B cell (primary cell): ENCODE data around the gene LGI1. TPM values are rescaled to one million over a fixed set of nuclear protein-coding genes. Genes with fewer than 3 reads are reported as not detected.

Experiments used
- ATAC-seq: fragments of 200-7000 bp; cut with Tn5 transposase; one replicate; pipeline ENCODE4 v1.10.0; 2021; ENCODE audit warnings: low read depth, mild to moderate bottlenecking, moderate number of reproducible peaks, moderate library complexity
- CTCF ChIA-PET: fragments of 350-600 bp; sonication (Branson Sonifier 250); formaldehyde crosslinking; loops from one replicate; lab custom pipeline; 2021; ENCODE audit warnings: antibody characterized with exemption, inconsistent platforms; lab: Charles Lee
- POLR2A ChIA-PET: fragments of 350-600 bp; sonication (Branson Sonifier 250); formaldehyde crosslinking; loops from one replicate; lab custom pipeline; 2021; ENCODE audit warnings: antibody characterized with exemption; lab: Charles Lee
- DNase-seq: peaks from one replicate; pipeline ENCODE4 v3.0.0; 2013
- H2AFZ ChIP-seq: 2 replicates; pipeline ENCODE4 v1.6.1; 2012; ENCODE audit warnings: mild to moderate bottlenecking, low read depth, low read length; ENCODE audit not compliant: insufficient read depth, poor library complexity, severe bottlenecking
- H3K27ac ChIP-seq, 2 donors: 1 replicate in 1 of 2; 2 replicates in 1 of 2; pipeline ENCODE4 v1.5.1; 2012 to 2013; ENCODE audit warnings: low read length in 2 of 2, mild to moderate bottlenecking in 2 of 2, moderate library complexity in 1 of 2
- H3K27me3 ChIP-seq, 4 experiments: fragments of 200-600 bp in 1 of 4; sonication (generic) in 1 of 4; replicated peaks in 1 of 4; 1 replicate in 2 of 4; 2 replicates in 2 of 4; pipeline versions ENCODE4 v1.6.1 to v1.7.0; 2013 to 2016; ENCODE audit warnings: low read length in 3 of 4, mild to moderate bottlenecking in 2 of 4, mixed read lengths in 1 of 4, moderate library complexity in 1 of 4; ENCODE audit not compliant: insufficient read depth in 4 of 4, control insufficient read depth in 3 of 4; ENCODE audit errors: control extremely low read depth in 1 of 4
- H3K36me3 ChIP-seq, 2 experiments: replicated peaks in 1 of 2; 1 replicate in 1 of 2; 2 replicates in 1 of 2; pipeline versions ENCODE4 v1.6.1 to v1.7.1; 2013; ENCODE audit warnings: low read length in 1 of 2; ENCODE audit not compliant: insufficient read depth in 2 of 2, control insufficient read depth in 1 of 2; ENCODE audit errors: control extremely low read depth in 1 of 2, extremely low read depth in 1 of 2
- H3K4me1 ChIP-seq, 2 donors: fragments of 200-600 bp in 1 of 2; sonication (generic) in 1 of 2; 1 replicate in 1 of 2; 2 replicates in 1 of 2; pipeline versions ENCODE4 v1.5.1 to v1.6.1; 2013 to 2017; ENCODE audit warnings: low read length in 2 of 2; ENCODE audit not compliant: control insufficient read depth in 2 of 2, insufficient read depth in 2 of 2
- H3K4me2 ChIP-seq: replicated peaks from 2 replicates; pipeline ENCODE3; 2012; ENCODE audit warnings: mild to moderate bottlenecking, low read depth, low read length; ENCODE audit not compliant: poor library complexity, severe bottlenecking
- H3K4me3 ChIP-seq, 5 experiments: fragments of 200-600 bp in 1 of 5; sonication (generic) in 1 of 5; 1 replicate in 3 of 5; 2 replicates in 2 of 5; pipeline versions ENCODE4 v1.5.1 to v1.7.0; 2011 to 2016; ENCODE audit warnings: low read length in 4 of 5, mild to moderate bottlenecking in 4 of 5, low read depth in 2 of 5, control low read depth in 1 of 5, moderate library complexity in 1 of 5; ENCODE audit not compliant: insufficient read depth in 1 of 5; ENCODE audit errors: control extremely low read depth in 1 of 5, extremely low read depth in 1 of 5
- H3K79me2 ChIP-seq: fragments of 200-600 bp; sonication (generic); one replicate; pipeline ENCODE4 v1.6.0; 2016; ENCODE audit warnings: low read length; ENCODE audit not compliant: control insufficient read depth, insufficient read depth
- H3K9ac ChIP-seq: fragments of 200-600 bp; sonication (generic); 2 replicates; pipeline ENCODE4 v1.6.1; 2017; ENCODE audit warnings: mild to moderate bottlenecking, low read length, moderate library complexity
- H3K9me3 ChIP-seq, 3 donors: one replicate each; pipeline versions ENCODE4 v1.6.1 to v1.7.1; 2013; ENCODE audit warnings: low read length in 2 of 3; ENCODE audit not compliant: control insufficient read depth in 2 of 3, insufficient read depth in 1 of 3; ENCODE audit errors: control extremely low read depth in 1 of 3
- H4K20me1 ChIP-seq: 2 replicates; pipeline ENCODE4 v1.6.0; 2012; ENCODE audit warnings: mild to moderate bottlenecking, low read length; ENCODE audit not compliant: insufficient read depth, control insufficient read depth, poor library complexity, severe bottlenecking
- H3K27ac Mint-ChIP-seq: one replicate; pipeline ENCODE4 v1.8.0; 2021; ENCODE audit warnings: mixed read lengths
- H3K27me3 Mint-ChIP-seq: one replicate; pipeline ENCODE4 v1.8.0; 2021; ENCODE audit warnings: mixed read lengths
- H3K4me1 Mint-ChIP-seq: one replicate; pipeline ENCODE4 v1.8.0; 2021; ENCODE audit warnings: mixed read lengths
- H3K4me3 Mint-ChIP-seq: one replicate; pipeline ENCODE4 v1.8.0; 2021; ENCODE audit warnings: mixed read lengths
- H3K9me3 Mint-ChIP-seq: one replicate; pipeline ENCODE4 v1.8.0; 2022; ENCODE audit warnings: mixed read lengths; ENCODE audit not compliant: insufficient read depth
- CTCF ChIP-seq: fragments of 200-600 bp; IDR thresholded peaks from one replicate; pipeline ENCODE4 v1.8.0; 2022; ENCODE audit warnings: antibody characterized with exemption, mild to moderate bottlenecking
- EZH2 ChIP-seq: IDR thresholded peaks from 2 replicates; pipeline ENCODE4 v1.6.1; 2012; ENCODE audit warnings: borderline replicate concordance, low read depth, mild to moderate bottlenecking, moderate library complexity, low read length; ENCODE audit not compliant: insufficient read depth, poor library complexity, severe bottlenecking
- WGBS: methylation state at CpG from one replicate; pipeline ENCODE4 v1.1.5; 2013; ENCODE audit warnings: missing lambda C conversion rate; ENCODE audit not compliant: insufficient coverage; 5-methylcytosine and 5-hydroxymethylcytosine counted together
- intact Hi-C: fragments of 100-400 bp; cut with micrococcal nuclease; formaldehyde crosslinking; loops from one replicate; pipeline ENCODE4 v1.10.0; 2022
- polyA plus RNA-seq: library from polyadenylated mRNA; depleted of rRNA; stranded (reverse); fragments of >200 nt; gene quantifications from 2 replicates; pipeline ENCODE4 v1.2.3, GENCODE V29; 2012
- total RNA-seq, 2 donors: library from RNA; stranded (reverse); fragments of 120-200 nt in 1 of 2; gene quantifications; 1 replicate in 1 of 2; 2 replicates in 1 of 2; pipeline versions ENCODE4 v1.2.3 to v1.2.4, GENCODE V29; 2013 to 2022

Gene LGI1
- total and polyA plus RNA-seq, 2 donors (not counting 1 experiment from before 2014, with no cell fraction given) = not detected

GRCh38 chr10:93838278-93838677 is 80.5 kb downstream of the LGI1 start:
- H4K20me1 ChIP-seq = no peaks in the 10 kb centered on the region
- H3K9me3 ChIP-seq = peaks cover 0 to 5% (median 0%) of the 10 kb centered on the region in 3 donors
- DNase-seq (no peak), ATAC-seq (no peak)
- peaks cover 21% of the 10 kb centered on the region for H3K27me3 Mint-ChIP-seq
- no peak overlapping the region for H3K4me3 ChIP-seq
- no peak overlapping the region for H2AFZ ChIP-seq
- no peaks in the 10 kb centered on the region for H3K4me1 Mint-ChIP-seq
- ChIA-PET POLR2A (no interaction called here), CTCF (no interaction called here)
- no peaks in the 10 kb centered on the region for H3K27me3 ChIP-seq
- H3K4me3 Mint-ChIP-seq = no peak overlapping the region
- H3K27ac ChIP-seq = no peak overlapping the region
- intact Hi-C loops = no loop called here
- no peaks in the 10 kb centered on the region for H3K36me3 ChIP-seq
- H3K79me2 ChIP-seq = no peaks in the 10 kb centered on the region
- H3K4me1 ChIP-seq = no peaks in the 10 kb centered on the region
- no peak overlapping the region for H3K4me2 ChIP-seq
- no peak overlapping the region for H3K9ac ChIP-seq
- peaks cover 7% of the 10 kb centered on the region for H3K9me3 Mint-ChIP-seq
- no peak for TF ChIP-seq CTCF
- no peak for TF ChIP-seq EZH2
- no peak overlapping the region for H3K27ac Mint-ChIP-seq

GRCh38 chr10:93841961-93842360 is 84.2 kb downstream of the LGI1 start:
- Mint-ChIP-seq H3K4me3 (no peak overlapping the region), H3K9me3 (no peaks in the 10 kb centered on the region), H3K4me1 (no peaks in the 10 kb centered on the region), H3K27me3 (peaks cover 33% of the 10 kb centered on the region), H3K27ac (no peak overlapping the region)
- ATAC-seq (no peak), DNase-seq (no peak)
- Histone ChIP-seq H3K4me2 (no peak overlapping the region), H3K79me2 (no peaks in the 10 kb centered on the region), H4K20me1 (no peaks in the 10 kb centered on the region), H3K4me1 (no peaks in the 10 kb centered on the region), H3K27ac (no peak overlapping the region), H3K4me3 (no peak overlapping the region), H3K9me3 (peaks cover 0 to 2% (median 0%) of the 10 kb centered on the region in 3 donors), H2AFZ (no peak overlapping the region), H3K36me3 (no peaks in the 10 kb centered on the region), H3K9ac (no peak overlapping the region), H3K27me3 (peaks cover 0 to 5% (median 0%) of the 10 kb centered on the region in 4 experiments)
- TF ChIP-seq EZH2 (no peak), CTCF (no peak)
- CTCF ChIA-PET = no interaction called here
- POLR2A ChIA-PET = no interaction called here
- intact Hi-C loops = no loop called here
- 73% methylated on average over 3 of the region's 3 CpGs for WGBS
